Fibroblast of pulmonary artery (primary cell): ENCODE data around the gene SSB.

Experiments
- DNase-seq: peaks from one replicate; pipeline ENCODE4 v3.0.0-alpha.2; 2010; ENCODE audit warnings: low read depth
- H3K4me3 ChIP-seq: replicated peaks from 2 replicates; pipeline ENCODE4 v1.5.1; 2011; ENCODE audit warnings: low read depth, mild to moderate bottlenecking, control low read depth, low read length, moderate library complexity
- CTCF ChIP-seq: IDR thresholded peaks from 2 replicates; pipeline ENCODE4 v1.5.1; 2011; ENCODE audit warnings: mild to moderate bottlenecking, control low read depth, low read length, inconsistent platforms; ENCODE audit errors: missing control alignments

The SSB gene

DNA sequence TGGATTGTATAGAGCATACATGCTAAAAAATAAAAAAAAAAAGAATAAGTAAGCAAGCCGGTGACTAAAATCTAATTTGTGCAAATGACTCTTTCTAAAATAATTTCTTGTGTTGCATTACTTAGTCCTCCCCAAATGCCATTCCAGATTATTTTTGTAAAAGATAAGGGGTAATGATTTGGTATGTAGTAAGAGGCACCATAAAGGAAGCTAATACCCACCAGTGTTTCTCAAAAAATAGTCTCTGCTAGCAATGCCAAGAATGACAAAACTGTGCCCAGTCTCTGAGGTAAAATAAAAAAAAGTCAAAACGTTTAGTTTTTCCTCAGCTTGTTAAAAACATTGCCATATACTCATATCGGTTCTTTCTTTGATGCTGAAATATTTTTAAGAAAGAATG, 23.4 kb downstream of the SSB start:
- TF ChIP-seq CTCF: no peak
- DNase-seq: no peak
- no peak overlapping the region for H3K4me3 ChIP-seq

DNA sequence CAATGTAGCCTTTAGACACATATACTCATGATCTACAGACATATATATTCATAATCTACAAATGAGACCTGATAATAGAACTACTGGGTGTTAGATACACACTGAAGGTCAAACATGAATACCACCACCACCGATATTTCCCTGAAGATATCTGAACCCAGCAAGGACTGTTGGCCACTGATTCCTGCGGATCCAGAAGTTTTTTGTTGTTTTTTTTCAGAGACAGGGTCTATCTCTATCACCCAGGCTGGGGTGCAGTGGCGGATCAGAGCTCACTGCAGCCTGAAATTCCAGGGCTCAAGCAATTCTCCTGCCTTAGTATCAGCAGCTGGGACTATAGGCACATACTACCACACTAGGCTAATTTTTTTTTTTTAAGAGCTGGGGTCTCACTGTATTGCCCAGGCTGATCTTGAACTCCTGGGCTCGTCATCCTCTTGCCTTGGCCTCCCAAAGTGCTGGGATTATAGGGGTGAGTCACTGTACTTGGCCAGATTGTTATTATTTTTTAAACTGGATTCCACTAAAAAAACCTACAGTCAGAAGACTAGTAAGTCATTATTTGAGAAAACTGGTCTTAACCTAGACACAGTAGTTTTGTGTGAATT, 24.2 kb downstream of the SSB start:
- no peak for TF ChIP-seq CTCF
- no peak overlapping the region for H3K4me3 ChIP-seq

GRCh38 chr2:169823996-169824372, 25.3 kb downstream of the SSB start:
- TF ChIP-seq CTCF: no peak
- peak overlapping the region; percentile 65 for H3K4me3 ChIP-seq
- DNase-seq: no peak

More for the DNA sequence above, 24.2 kb downstream of the SSB start:
- no peak for DNase-seq

GRCh38 chr2:169824373-169825333, 26.0 kb downstream of the SSB start, which contains the start of gene METTL5:
TSS of gene METTL5 (minus strand) at chr2:169824905. CDS start at chr2:169824597, 308 bp downstream.
- TF ChIP-seq CTCF: peak; percentile 54
- H3K4me3 ChIP-seq: peak within 1 kb of the TSS; percentile 65
- DNase-seq: peak; percentile 79

- no peak for TF ChIP-seq CTCF
- peak within 1 kb of the TSS; percentile 85 for H3K4me3 ChIP-seq
- DNase-seq: peak; percentile 95
Measured at GRCh38 chr2:169827272-169828140, 28.8 kb downstream of the SSB start, which contains the start of gene UBR3. TSS of gene UBR3 (plus strand) at chr2:169827454. CDS start at chr2:169827508, 54 bp downstream.

DNA sequence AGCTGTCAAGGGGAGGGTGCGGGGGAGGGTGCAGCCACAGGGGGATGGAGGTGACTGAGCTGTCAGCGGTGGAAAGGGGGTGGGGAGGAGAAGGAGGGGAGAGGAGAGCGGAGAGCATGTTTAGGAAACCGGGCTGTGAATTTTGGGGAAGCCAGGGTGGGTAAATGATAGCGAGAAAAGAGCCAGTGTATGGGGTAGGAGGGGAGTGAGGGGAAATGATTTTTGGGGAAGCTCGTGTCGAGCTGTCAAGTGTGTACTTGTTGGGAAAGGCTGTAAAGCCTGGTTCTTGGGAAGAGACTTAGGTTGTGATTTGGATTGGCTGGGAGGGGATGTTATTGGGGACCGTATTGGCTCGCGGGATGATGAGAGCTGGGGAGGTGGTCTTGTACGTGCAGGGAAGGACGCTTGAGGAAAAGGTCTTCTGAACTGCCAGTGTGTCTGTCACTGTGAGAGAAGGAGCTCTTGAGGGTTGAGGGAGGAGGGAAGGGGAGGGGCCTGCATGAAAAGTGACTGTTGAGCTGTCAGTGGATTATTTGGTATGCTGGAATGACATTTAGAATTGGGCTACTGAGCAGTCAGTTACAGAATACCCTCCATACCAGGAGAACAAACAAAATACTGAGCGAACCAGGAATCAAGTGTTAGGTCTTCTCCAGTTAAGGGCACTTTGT, 29.6 kb downstream of the SSB start:
- TF ChIP-seq CTCF: no peak
- H3K4me3 ChIP-seq: peak overlapping the region; percentile 85
- DNase-seq: peak; percentile 56
